ENCODE results near the gene IPO13. TPM values are rescaled to one million over a fixed set of nuclear protein-coding genes. Genes with fewer than 3 reads are reported as not detected.

Gene IPO13
- total RNA-seq, 1 experiment from 2014 or later = 24.2 TPM

GRCh38 chr1:43949678-43950077, 2.9 kb downstream of the IPO13 start:
- CTCF ChIA-PET = interaction anchor here (0.6 to 1.4 kb wide), 3 partner anchors 13 to 889 kb away, joined by 3 to 7 read pairs (median 3); partner anchors contain the start of gene DPH2
- no peak for DNase-seq
- Mint-ChIP-seq H3K27me3 (ENCODE audit: unreplicated experiment) (no peaks in the 10 kb centered on the region), H3K27ac (ENCODE audit: unreplicated experiment) (no peak overlapping the region), H3K4me3 (ENCODE audit: low read depth, unreplicated experiment) (no peak overlapping the region), H3K36me3 (ENCODE audit: insufficient read depth, unreplicated experiment) (peaks cover 16% of the 10 kb centered on the region), H3K4me1 (ENCODE audit: low read depth, unreplicated experiment) (peaks cover 17% of the 10 kb centered on the region), H3K9me3 (ENCODE audit: low read depth, unreplicated experiment) (no peaks in the 10 kb centered on the region)
- TF ChIP-seq, protein P1, sequence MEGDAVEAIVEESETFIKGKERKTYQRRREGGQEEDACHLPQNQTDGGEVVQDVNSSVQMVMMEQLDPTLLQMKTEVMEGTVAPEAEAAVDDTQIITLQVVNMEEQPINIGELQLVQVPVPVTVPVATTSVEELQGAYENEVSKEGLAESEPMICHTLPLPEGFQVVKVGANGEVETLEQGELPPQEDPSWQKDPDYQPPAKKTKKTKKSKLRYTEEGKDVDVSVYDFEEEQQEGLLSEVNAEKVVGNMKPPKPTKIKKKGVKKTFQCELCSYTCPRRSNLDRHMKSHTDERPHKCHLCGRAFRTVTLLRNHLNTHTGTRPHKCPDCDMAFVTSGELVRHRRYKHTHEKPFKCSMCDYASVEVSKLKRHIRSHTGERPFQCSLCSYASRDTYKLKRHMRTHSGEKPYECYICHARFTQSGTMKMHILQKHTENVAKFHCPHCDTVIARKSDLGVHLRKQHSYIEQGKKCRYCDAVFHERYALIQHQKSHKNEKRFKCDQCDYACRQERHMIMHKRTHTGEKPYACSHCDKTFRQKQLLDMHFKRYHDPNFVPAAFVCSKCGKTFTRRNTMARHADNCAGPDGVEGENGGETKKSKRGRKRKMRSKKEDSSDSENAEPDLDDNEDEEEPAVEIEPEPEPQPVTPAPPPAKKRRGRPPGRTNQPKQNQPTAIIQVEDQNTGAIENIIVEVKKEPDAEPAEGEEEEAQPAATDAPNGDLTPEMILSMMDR (IDR thresholded peaks at IDR 0.05; ENCODE audit: unreplicated experiment) = no peak
- no TSS peak for BruUV-seq (replicated peaks)
- intact Hi-C loops (cut with micrococcal nuclease; ENCODE audit: unreplicated experiment) = no loop called here

DNA sequence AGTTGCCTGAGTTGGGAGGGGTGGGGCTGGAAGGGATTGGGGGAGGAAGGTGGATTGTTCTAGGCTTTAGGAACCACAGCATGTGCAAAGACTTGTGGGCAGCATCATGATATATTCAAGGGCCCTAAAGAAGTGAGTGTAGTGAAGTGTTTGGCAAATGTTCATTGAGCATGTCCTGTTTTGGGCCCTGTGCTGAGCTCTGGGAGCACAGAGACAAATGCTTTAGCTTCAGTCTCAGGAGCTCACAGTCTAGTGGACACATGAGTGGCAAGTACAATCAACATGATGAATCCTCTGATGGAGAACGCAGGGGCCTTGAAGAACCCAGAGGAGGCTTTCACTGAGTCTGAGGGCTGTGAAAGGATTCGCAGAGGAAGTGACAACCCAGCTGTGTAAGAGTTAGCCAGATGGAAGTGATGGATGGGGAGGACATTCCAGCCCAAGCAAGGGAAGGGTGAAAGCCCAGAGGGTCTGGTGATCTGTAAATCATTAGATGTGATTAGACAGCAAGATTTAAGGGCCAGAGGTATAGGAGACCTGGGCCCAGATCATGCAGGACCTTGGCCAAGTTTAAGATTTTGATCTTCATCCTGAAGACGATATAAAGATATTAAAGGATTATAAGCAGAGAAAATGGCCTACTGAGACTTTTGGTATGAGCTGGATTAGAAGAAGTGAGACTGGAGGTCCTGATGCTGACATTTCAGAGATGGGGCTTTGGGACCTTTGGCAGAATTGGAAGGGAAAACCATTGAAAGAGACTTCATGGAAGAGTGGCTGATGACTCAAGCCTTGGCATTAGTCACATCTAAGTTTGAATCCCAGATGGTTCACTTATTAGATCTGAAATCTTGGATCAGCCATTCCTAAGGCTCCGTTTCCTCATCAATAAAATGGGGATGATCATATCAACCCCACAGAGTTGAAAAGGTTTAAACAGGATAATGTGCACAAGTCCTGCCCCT, 4.6 kb downstream of the IPO13 start:
- no peak overlapping the region for H3K4me3 Mint-ChIP-seq (ENCODE audit: low read depth, unreplicated experiment)
- H3K36me3 Mint-ChIP-seq (ENCODE audit: insufficient read depth, unreplicated experiment) = peaks cover 13% of the 10 kb centered on the region
- CTCF ChIA-PET = interaction anchor here (0.7 kb wide), 1 partner anchor 105 kb away, joined by 3 read pairs; no protein-coding TSS in a partner anchor
- peaks cover 9% of the 10 kb centered on the region for H3K4me1 Mint-ChIP-seq (ENCODE audit: low read depth, unreplicated experiment)
- TF ChIP-seq, protein P1 (IDR thresholded peaks at IDR 0.05; ENCODE audit: unreplicated experiment) = no peak
- DNase-seq = no peak
- no peak overlapping the region for H3K27ac Mint-ChIP-seq (ENCODE audit: unreplicated experiment)
- intact Hi-C loops (cut with micrococcal nuclease; ENCODE audit: unreplicated experiment) = no loop called here
- no TSS peak for BruUV-seq (replicated peaks)
- H3K9me3 Mint-ChIP-seq (ENCODE audit: low read depth, unreplicated experiment) = no peaks in the 10 kb centered on the region
- H3K27me3 Mint-ChIP-seq (ENCODE audit: unreplicated experiment) = no peaks in the 10 kb centered on the region

GRCh38 chr1:43952731-43953346, 6.1 kb downstream of the IPO13 start:
- no peaks in the 10 kb centered on the region for H3K36me3 Mint-ChIP-seq (ENCODE audit: insufficient read depth, unreplicated experiment)
- BruUV-seq (replicated peaks) = no TSS peak
- no peak overlapping the region for H3K4me3 Mint-ChIP-seq (ENCODE audit: low read depth, unreplicated experiment)
- TF ChIP-seq, protein P1 (IDR thresholded peaks at IDR 0.05; ENCODE audit: unreplicated experiment) = no peak
- intact Hi-C loops (cut with micrococcal nuclease; ENCODE audit: unreplicated experiment) = no loop called here
- H3K9me3 Mint-ChIP-seq (ENCODE audit: low read depth, unreplicated experiment) = no peaks in the 10 kb centered on the region
- no peak overlapping the region for H3K27ac Mint-ChIP-seq (ENCODE audit: unreplicated experiment)
- peaks cover 9% of the 10 kb centered on the region for H3K4me1 Mint-ChIP-seq (ENCODE audit: low read depth, unreplicated experiment)
- CTCF ChIA-PET = interaction anchor here (0.5 kb wide), 1 partner anchor 282 kb away, joined by 3 read pairs; no protein-coding TSS in a partner anchor
- H3K27me3 Mint-ChIP-seq (ENCODE audit: unreplicated experiment) = no peaks in the 10 kb centered on the region
- DNase-seq = no peak

DNA sequence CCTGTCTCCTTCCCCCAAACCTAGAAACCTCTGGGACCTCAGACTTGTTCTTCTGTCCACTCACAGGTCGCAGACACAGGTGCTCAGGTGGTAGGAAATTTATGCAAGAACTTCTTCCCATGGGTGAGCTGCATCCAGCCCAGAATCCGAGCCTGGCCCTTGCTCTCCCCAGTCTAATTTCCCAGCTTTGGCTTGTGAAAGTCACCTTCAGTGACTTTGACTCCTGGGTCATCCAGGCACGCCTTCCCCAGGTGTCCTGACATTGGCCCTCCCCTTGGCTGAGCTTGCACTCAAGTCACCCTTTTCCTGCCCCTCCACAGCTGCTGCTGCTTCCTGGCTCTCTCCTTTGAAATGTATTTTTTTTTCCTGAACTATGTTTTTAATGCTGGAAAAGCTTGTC, 6.6 kb downstream of the IPO13 start:
- intact Hi-C loops (cut with micrococcal nuclease; ENCODE audit: unreplicated experiment) = no loop called here
- no peak overlapping the region for H3K4me3 Mint-ChIP-seq (ENCODE audit: low read depth, unreplicated experiment)
- no TSS peak for BruUV-seq (replicated peaks)
- CTCF ChIA-PET = interaction anchor here (0.5 to 0.7 kb wide), 2 partner anchors 283 to 1602 kb away, joined by 3 read pairs; no protein-coding TSS in a partner anchor
- TF ChIP-seq, protein P1 (IDR thresholded peaks at IDR 0.05; ENCODE audit: unreplicated experiment) = no peak
- H3K4me1 Mint-ChIP-seq (ENCODE audit: low read depth, unreplicated experiment) = peaks cover 9% of the 10 kb centered on the region
- DNase-seq = no peak
- H3K36me3 Mint-ChIP-seq (ENCODE audit: insufficient read depth, unreplicated experiment) = no peaks in the 10 kb centered on the region
- H3K27me3 Mint-ChIP-seq (ENCODE audit: unreplicated experiment) = no peaks in the 10 kb centered on the region
- no peak overlapping the region for H3K27ac Mint-ChIP-seq (ENCODE audit: unreplicated experiment)
- no peaks in the 10 kb centered on the region for H3K9me3 Mint-ChIP-seq (ENCODE audit: low read depth, unreplicated experiment)
